GM15510 (cell line): ENCODE results near the gene SBNO2.

Experiments used
- POLR2A ChIP-seq: IDR thresholded peaks from 3 replicates; pipeline ENCODE4 v1.6.1; 2011; ENCODE audit warnings: borderline replicate concordance; ENCODE audit not compliant: insufficient read length; ENCODE audit errors: extremely low read depth

SBNO2 gene

GRCh38 chr19:1070931-1071791 is 102.9 kb downstream of the SBNO2 start:
- TF ChIP-seq POLR2A = peak; percentile 6

GRCh38 chr19:1070576-1070930 is 103.5 kb downstream of the SBNO2 start:
- no peak for TF ChIP-seq POLR2A

- peak; percentile 44 for TF ChIP-seq POLR2A
Measured at GRCh38 chr19:1069009-1069779, 104.9 kb downstream of the SBNO2 start.

GRCh38 chr19:1068009-1069001 is 105.8 kb downstream of the SBNO2 start:
- no peak for TF ChIP-seq POLR2A

GRCh38 chr19:1067341-1067957 is 106.6 kb downstream of the SBNO2 start:
- no peak for TF ChIP-seq POLR2A

- TF ChIP-seq POLR2A = peak; percentile 51
Measured at GRCh38 chr19:1066748-1067340, 107.2 kb downstream of the SBNO2 start, which contains the start of gene ARHGAP45. ARHGAP45 (plus strand) TSS chr19:1067167; CDS start chr19:1067406, 239 bp downstream.

GRCh38 chr19:1066251-1066747 is 107.8 kb downstream of the SBNO2 start:
- no peak for TF ChIP-seq POLR2A

- TF ChIP-seq POLR2A = no peak
Measured at GRCh38 chr19:1065606-1066109, 108.4 kb downstream of the SBNO2 start.

GRCh38 chr19:1064661-1065605 is 109.1 kb downstream of the SBNO2 start:
- TF ChIP-seq POLR2A = no peak

GRCh38 chr19:1063909-1064660 is 110.0 kb downstream of the SBNO2 start:
- TF ChIP-seq POLR2A = no peak

GRCh38 chr19:1063030-1063908 is 110.8 kb downstream of the SBNO2 start:
- no peak for TF ChIP-seq POLR2A
